K562 (cell line): ENCODE measurements around the gene DENND2A. TPM values are rescaled to one million over a fixed set of nuclear protein-coding genes. Genes with fewer than 3 reads are reported as not detected.
"Not testable (repeated sequence)": the region's sequence is repeated elsewhere in the genome, so short reads cannot be mapped to it uniquely, and the experiment has no call there.

Experiments
- ATAC-seq: fragments of 200-7000 bp; cut with Tn5 transposase; 3 replicates; pipeline ENCODE4 v1.9.1; 2020; ENCODE audit warnings: moderate library complexity
- BruUV-seq: library from RNA; stranded (reverse); fragments of 400-500 nt; replicated peaks from 2 replicates; lab custom pipeline; 2021; lab: Mats Ljungman, UMichigan
- CTCF ChIA-PET: fragments of 300-600 bp; formaldehyde crosslinking; extraction: SDS; loops from one replicate; lab custom pipeline; 2021; ENCODE audit warnings: low intra/inter-chr PET ratio; lab: Yijun Ruan, JAX
- POLR2A ChIA-PET: fragments of 300-600, 350-650 bp; sonication (Branson Sonifier 250); formaldehyde crosslinking; extraction: SDS; loops from one replicate; lab custom pipeline; 2021; ENCODE audit warnings: antibody characterized with exemption, inconsistent platforms; lab: Yijun Ruan, JAX
- DNase-seq, 4 experiments: peaks; one replicate each; pipeline versions ENCODE4 v3.0.0 to v3.0.0-alpha.2; 2011 to 2018; ENCODE audit warnings: low spot score in 3 of 4, mixed read lengths in 3 of 4; ENCODE audit errors: extremely low read depth in 1 of 4
- FAIRE-seq: peaks from 2 replicates; lab custom pipeline; 2011; peaks lifted over from hg19 to GRCh38; lab: Jason Lieb, UNC
- H2AFZ ChIP-seq: 2 replicates; pipeline ENCODE4 v1.6.0; 2011; ENCODE audit warnings: low read depth, low read length, control low read depth, inconsistent platforms
- H3K27ac ChIP-seq: fragments of 200-600 bp; 3 replicates; pipeline ENCODE4 v1.8.0; 2011; ENCODE audit warnings: low read depth, mild to moderate bottlenecking, control low read depth, inconsistent platforms, low read length, moderate library complexity, mixed read lengths; ENCODE audit errors: extremely low read depth
- H3K27me3 ChIP-seq, 2 experiments: fragments of 300-600 bp in 1 of 2; 2 replicates in 1 of 2; 3 replicates in 1 of 2; pipeline versions ENCODE4 v1.6.0 to v1.8.0; 2011; ENCODE audit warnings: inconsistent platforms in 2 of 2, low read length in 2 of 2, mild to moderate bottlenecking in 1 of 2, mixed read lengths in 1 of 2, moderate library complexity in 1 of 2; ENCODE audit not compliant: control insufficient read depth in 2 of 2, insufficient read depth in 2 of 2
- H3K36me3 ChIP-seq: fragments of 300-600 bp; 3 replicates; pipeline ENCODE4 v1.8.0; 2011; ENCODE audit warnings: mild to moderate bottlenecking, low read length, inconsistent platforms; ENCODE audit not compliant: control insufficient read depth, insufficient read depth
- H3K4me1 ChIP-seq, 2 experiments: fragments of 200-600 bp in 1 of 2; replicated peaks in 1 of 2; 2 replicates in 1 of 2; 3 replicates in 1 of 2; pipeline versions ENCODE4 v1.5.1 to v1.8.0; 2011; ENCODE audit warnings: inconsistent platforms in 2 of 2, low read length in 2 of 2, mild to moderate bottlenecking in 1 of 2, mixed read lengths in 1 of 2, moderate library complexity in 1 of 2; ENCODE audit not compliant: control insufficient read depth in 2 of 2, insufficient read depth in 2 of 2
- H3K4me2 ChIP-seq: 2 replicates; pipeline ENCODE4 v1.6.1; 2011; ENCODE audit warnings: low read length, control low read depth, inconsistent platforms, mixed read lengths; ENCODE audit not compliant: insufficient read depth
- H3K4me3 ChIP-seq: fragments of 200-600 bp; sonication (generic), shearing (Covaris generic); 2 replicates; pipeline ENCODE4 v1.5.1; 2016; ENCODE audit warnings: control low read depth, inconsistent platforms
- H3K79me2 ChIP-seq: fragments of 200-600 bp; 3 replicates; pipeline ENCODE4 v1.8.0; 2011; ENCODE audit warnings: low read length, inconsistent platforms; ENCODE audit not compliant: control insufficient read depth, insufficient read depth
- H3K9ac ChIP-seq, 2 experiments: 2 replicates each; pipeline versions ENCODE4 v1.6.0 to v1.6.1; 2011; ENCODE audit warnings: low read depth in 2 of 2, low read length in 2 of 2, control low read depth in 1 of 2, inconsistent platforms in 1 of 2, mild to moderate bottlenecking in 1 of 2, mixed read lengths in 1 of 2; ENCODE audit not compliant: insufficient read depth in 1 of 2
- H3K9me1 ChIP-seq: one replicate; pipeline ENCODE4 v1.6.0; 2011; ENCODE audit warnings: inconsistent platforms, mild to moderate bottlenecking, low read length, moderate library complexity; ENCODE audit not compliant: control insufficient read depth, insufficient read depth
- H3K9me3 ChIP-seq: replicated peaks from 2 replicates; pipeline ENCODE4 v1.5.1; 2011; ENCODE audit warnings: low read depth, low read length, inconsistent platforms; ENCODE audit not compliant: control insufficient read depth, insufficient read depth
- H4K20me1 ChIP-seq: replicated peaks from 2 replicates; pipeline ENCODE4 v1.6.1; 2011; ENCODE audit warnings: low read length, inconsistent platforms, mixed read lengths; ENCODE audit not compliant: control insufficient read depth, insufficient read depth
- HDAC3 ChIP-seq: fragments of 450-650 bp; IDR thresholded peaks from 2 replicates; pipeline ENCODE4 v1.6.1; 2018; ENCODE audit warnings: borderline replicate concordance, mild to moderate bottlenecking, moderate library complexity; ENCODE audit not compliant: partially characterized antibody
- KDM1A ChIP-seq, 2 experiments: fragments of 450-650 bp; IDR thresholded peaks; 2 replicates each; pipeline ENCODE4 v1.6.1; 2016; ENCODE audit warnings: mild to moderate bottlenecking in 2 of 2
- MYC ChIP-seq, 2 experiments: fragments of 250-450 bp in 1 of 2; sonication (Bioruptor Pico) in 1 of 2; IDR thresholded peaks; 2 replicates each; pipeline versions ENCODE4 v1.5.1 to v1.6.1; 2012 to 2021; ENCODE audit warnings: low read depth in 2 of 2, borderline replicate concordance in 1 of 2, improper control_type of control experiment in 1 of 2, low read length in 1 of 2, mild to moderate bottlenecking in 1 of 2, moderate library complexity in 1 of 2
- NONO ChIP-seq, 2 experiments: fragments of 200-400 bp in 1 of 2; fragments of 450-650 bp in 1 of 2; formaldehyde crosslinking in 1 of 2; IDR thresholded peaks; 2 replicates each; pipeline ENCODE4 v1.6.1; 2017; ENCODE audit warnings: low read depth in 2 of 2, mild to moderate bottlenecking in 2 of 2, moderate library complexity in 2 of 2, low read length in 1 of 2
- USF1 ChIP-seq: sonication (generic); formaldehyde crosslinking; IDR thresholded peaks from 2 replicates; pipeline ENCODE4 v1.9.0; 2022; ENCODE audit warnings: mild to moderate bottlenecking, missing genetic modification reagents
- ZNF121 ChIP-seq: sonication (generic); formaldehyde crosslinking; conservative IDR thresholded peaks from 2 replicates; pipeline ENCODE4 v1.8.0; 2022; ENCODE audit warnings: missing genetic modification reagents
- WGBS: fragments of 100-300 bp; shearing (Covaris generic); methylation state at CpG from one replicate; pipeline ENCODE4 v1.1.6; 2016; ENCODE audit warnings: low coverage, mixed read lengths; ENCODE audit not compliant: insufficient coverage; ENCODE audit errors: missing lambda C conversion rate; 5-methylcytosine and 5-hydroxymethylcytosine counted together
- in situ Hi-C: fragments of 300-500 bp; cut with MboI; formaldehyde crosslinking; loops from 4 replicates; pipeline ENCODE4 v1.15.0; 2018; ENCODE audit warnings: inconsistent platforms, mixed read lengths
- intact Hi-C: fragments of 100-400 bp; cut with micrococcal nuclease; formaldehyde crosslinking; loops from 2 replicates; pipeline ENCODE4 v1.14.2; 2022
- polyA plus RNA-seq, 8 experiments: library from polyadenylated mRNA; depleted of rRNA in 4 of 8; stranded (reverse) in 5 of 8; unstranded in 3 of 8; fragments of >200 nt; fragmentation: Nextera tagmentation in 2 of 8; fragmentation: Illumina TruSeq in 1 of 8; extraction: Ambion mirVana in 2 of 8; extraction: Trizol in 1 of 8; gene quantifications; 2 replicates each; pipeline versions ENCODE4 v1.2.1 to v1.2.3, GENCODE V29; 2011 to 2014; ENCODE audit warnings: inconsistent platforms in 1 of 8, missing spikeins in 1 of 8
- total RNA-seq, 7 experiments: library from RNA; depleted of rRNA in 6 of 7; stranded (reverse); fragments of >200 nt in 6 of 7; fragmentation: Illumina TruSeq in 2 of 7; extraction: Trizol in 2 of 7; gene quantifications; 2 replicates each; pipeline versions ENCODE4 v1.2.1 to v1.2.3, GENCODE V29; 2011 to 2021; ENCODE audit warnings: low replicate concordance in 1 of 7

The DENND2A gene
- total and polyA plus RNA-seq, 9 of the 15 experiments (the other 6 are each of a cell fraction or from before 2014, with no cell fraction given) = not detected

- TF ChIP-seq USF1 (0 out of 2 replicates have a peak, but pooled peaks have one; percentile 11), HDAC3 (no peak), NONO (IDR thresholded peaks at IDR 0.05; ENCODE audit: low read depth in 2 of 2, low read length in 1 of 2) (no peak), KDM1A (IDR thresholded peaks at IDR 0.05) (peak; percentile 58 to 76; a peak in 3 of 4 replicates)
- TF ChIP-seq, all 486 proteins: peak for 3
Observed at GRCh38 chr7:140557809-140558518, 82.6 kb downstream of the DENND2A start (continued).

- H3K9me3 ChIP-seq = no peaks in the 10 kb centered on the region
- intact Hi-C loops (no loop called here), in situ Hi-C loops (no loop called here)
- no peaks in the 10 kb centered on the region for H3K9me1 ChIP-seq
- no TSS peak for BruUV-seq
- H3K4me3 ChIP-seq = no peak overlapping the region
- H2AFZ ChIP-seq = no peak overlapping the region
- no peak overlapping the region for H3K9ac ChIP-seq
- ATAC-seq = no peak
- ChIA-PET CTCF (no interaction called here), POLR2A (no interaction called here)
- WGBS = 4% methylated on average over 6 of the region's 6 CpGs
- DNase-seq = no peak
- no peaks in the 10 kb centered on the region for H3K36me3 ChIP-seq
- H3K4me1 ChIP-seq = no peaks in the 10 kb centered on the region
- H4K20me1 ChIP-seq = 0 out of 2 replicates have a peak, but pooled peaks cover 5% of the 10 kb centered on the region
- peaks cover 46 to 66% of the 10 kb centered on the region in 2 experiments for H3K27me3 ChIP-seq
- H3K27ac ChIP-seq = no peak overlapping the region
- FAIRE-seq = no peak
- TF ChIP-seq ZNF121 (CRISPR knock-in tag) (peak; percentile 73), MYC (IDR thresholded peaks at IDR 0.05; ENCODE audit: low read depth, low read length) (no peak), MYC (CRISPR knock-in tag; IDR thresholded peaks at IDR 0.05; ENCODE audit: borderline replicate concordance, low read depth) (no peak)
- TF ChIP-seq, all 486 proteins: peak for 1
- Histone ChIP-seq H3K4me2 (no peak overlapping the region), H3K79me2 (no peaks in the 10 kb centered on the region)
Observed at GRCh38 chr7:140557069-140557468, 83.5 kb downstream of the DENND2A start.

GRCh38 chr7:140553236-140553635, 87.4 kb downstream of the DENND2A start:
- H4K20me1 ChIP-seq, in situ Hi-C loops, H3K4me2 ChIP-seq, H2AFZ ChIP-seq, DNase-seq, H3K9me3 ChIP-seq, H3K9ac ChIP-seq, BruUV-seq, POLR2A ChIA-PET, intact Hi-C loops, ATAC-seq, H3K36me3 ChIP-seq, H3K27ac ChIP-seq, H3K79me2 ChIP-seq, H3K9me1 ChIP-seq, H3K4me1 ChIP-seq, H3K4me3 ChIP-seq, FAIRE-seq: not testable (repeated sequence)
- CTCF ChIA-PET = interaction anchor here (0.5 kb wide), 1 partner anchor 481 kb away, joined by 3 read pairs; no protein-coding TSS in a partner anchor
- 4% methylated on average over 10 of the region's 10 CpGs for WGBS
- H3K27me3 ChIP-seq = peaks cover 48 to 65% of the 10 kb centered on the region in 2 experiments
